ENCODE data around the gene CADM2.

DNA sequence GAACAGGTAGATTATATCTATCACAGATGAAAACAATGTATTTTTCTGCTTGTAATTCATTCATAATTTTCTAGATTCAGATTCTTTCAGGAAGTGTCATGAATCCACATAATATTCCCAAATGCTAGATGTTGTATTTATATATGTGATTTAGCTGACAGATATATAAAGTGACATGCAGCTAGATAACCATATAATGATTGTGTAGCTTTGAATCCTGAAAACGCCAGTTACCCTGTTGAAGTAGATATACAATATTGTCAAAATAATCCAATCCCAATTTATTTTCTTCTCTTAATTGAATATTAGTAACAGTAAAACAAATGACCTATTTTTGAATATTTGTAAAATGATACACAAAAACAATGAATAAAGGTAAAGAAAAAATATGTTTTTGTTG lies 738.4 kb downstream of the CADM2 start:
- TF ChIP-seq POLR2A (IDR thresholded peaks at IDR 0.05) = no peak
- TF ChIP-seq, protein P1, sequence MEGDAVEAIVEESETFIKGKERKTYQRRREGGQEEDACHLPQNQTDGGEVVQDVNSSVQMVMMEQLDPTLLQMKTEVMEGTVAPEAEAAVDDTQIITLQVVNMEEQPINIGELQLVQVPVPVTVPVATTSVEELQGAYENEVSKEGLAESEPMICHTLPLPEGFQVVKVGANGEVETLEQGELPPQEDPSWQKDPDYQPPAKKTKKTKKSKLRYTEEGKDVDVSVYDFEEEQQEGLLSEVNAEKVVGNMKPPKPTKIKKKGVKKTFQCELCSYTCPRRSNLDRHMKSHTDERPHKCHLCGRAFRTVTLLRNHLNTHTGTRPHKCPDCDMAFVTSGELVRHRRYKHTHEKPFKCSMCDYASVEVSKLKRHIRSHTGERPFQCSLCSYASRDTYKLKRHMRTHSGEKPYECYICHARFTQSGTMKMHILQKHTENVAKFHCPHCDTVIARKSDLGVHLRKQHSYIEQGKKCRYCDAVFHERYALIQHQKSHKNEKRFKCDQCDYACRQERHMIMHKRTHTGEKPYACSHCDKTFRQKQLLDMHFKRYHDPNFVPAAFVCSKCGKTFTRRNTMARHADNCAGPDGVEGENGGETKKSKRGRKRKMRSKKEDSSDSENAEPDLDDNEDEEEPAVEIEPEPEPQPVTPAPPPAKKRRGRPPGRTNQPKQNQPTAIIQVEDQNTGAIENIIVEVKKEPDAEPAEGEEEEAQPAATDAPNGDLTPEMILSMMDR (IDR thresholded peaks at IDR 0.05) = no peak
